DND-41 (cell line): ENCODE data around the gene PCDH1.

Source experiments
- CTCF ChIP-seq: IDR thresholded peaks from 2 replicates; pipeline ENCODE4 v1.5.1; 2012; ENCODE audit warnings: borderline replicate concordance, low read length, moderate library complexity, mild to moderate bottlenecking; ENCODE audit not compliant: poor library complexity, severe bottlenecking; ENCODE audit errors: extremely low read depth
- EZH2 ChIP-seq: IDR thresholded peaks from 3 replicates; pipeline ENCODE4 v1.6.1; 2012; ENCODE audit warnings: borderline replicate concordance, low read depth, mild to moderate bottlenecking, moderate library complexity, low read length, inconsistent platforms; ENCODE audit not compliant: severe bottlenecking

DNA sequence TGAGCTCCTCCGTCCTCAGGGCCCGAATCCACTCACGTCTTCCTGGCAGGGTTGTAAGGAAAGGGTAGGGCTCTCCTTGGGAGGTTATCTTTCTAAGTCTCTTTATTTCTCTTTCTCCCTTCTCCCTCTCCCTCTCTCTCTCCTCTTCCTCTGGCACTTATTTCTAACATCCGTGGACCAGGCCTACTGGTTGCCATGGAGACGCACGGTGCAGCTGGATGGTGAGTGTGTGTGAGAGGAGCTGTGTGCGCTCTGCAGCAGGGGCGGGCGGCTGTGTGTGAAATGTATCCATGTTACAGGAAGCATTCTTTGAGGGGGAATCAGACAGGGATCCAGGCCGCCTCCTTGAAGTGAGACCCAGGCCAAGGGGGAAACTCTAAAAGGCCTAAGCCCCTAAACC is 32.2 kb downstream of the PCDH1 start:
- TF ChIP-seq CTCF: no peak
- TF ChIP-seq EZH2: no peak
